H9 (cell line): ENCODE measurements around the gene TMEM98. TPM values are rescaled to one million over a fixed set of nuclear protein-coding genes. Genes with fewer than 3 reads are reported as not detected.
"Not testable (repeated sequence)": the region's sequence is repeated elsewhere in the genome, so short reads cannot be mapped to it uniquely, and the experiment has no call there.

Source experiments
- DNase-seq: peaks from one replicate; pipeline ENCODE4 v3.0.0-alpha.2; 2017
- H2AFZ ChIP-seq: one replicate; pipeline ENCODE4 v1.6.1; 2013; ENCODE audit warnings: mild to moderate bottlenecking, low read length, control low read depth, moderate library complexity
- H2AK5ac ChIP-seq: 2 replicates; pipeline ENCODE4 v1.6.1; 2013; ENCODE audit warnings: low read length, control low read depth, mixed read lengths; ENCODE audit not compliant: insufficient read length
- H2BK120ac ChIP-seq: one replicate; pipeline ENCODE4 v1.6.1; 2013; ENCODE audit warnings: low read depth, mild to moderate bottlenecking, low read length, control low read depth, inconsistent platforms; ENCODE audit not compliant: poor library complexity, severe bottlenecking
- H2BK12ac ChIP-seq: 2 replicates; pipeline ENCODE4 v1.6.1; 2013; ENCODE audit warnings: low read length, control low read depth, mixed read lengths, low read depth; ENCODE audit not compliant: insufficient read length
- H2BK15ac ChIP-seq: 2 replicates; pipeline ENCODE4 v1.6.1; 2013; ENCODE audit warnings: low read depth, low read length, control low read depth
- H2BK20ac ChIP-seq: one replicate; pipeline ENCODE4 v1.6.1; 2013; ENCODE audit warnings: low read depth, mild to moderate bottlenecking, low read length, control low read depth, inconsistent platforms; ENCODE audit not compliant: poor library complexity, severe bottlenecking
- H2BK5ac ChIP-seq: 2 replicates; pipeline ENCODE4 v1.6.1; 2013; ENCODE audit warnings: low read length, control low read depth, mixed read lengths; ENCODE audit not compliant: insufficient read length
- H3K14ac ChIP-seq: 2 replicates; pipeline ENCODE4 v1.6.1; 2013; ENCODE audit warnings: low read length, control low read depth; ENCODE audit not compliant: insufficient read depth
- H3K18ac ChIP-seq: 2 replicates; pipeline ENCODE4 v1.6.1; 2013; ENCODE audit warnings: low read depth, mild to moderate bottlenecking, mixed read lengths, low read length, control low read depth; ENCODE audit not compliant: insufficient read length
- H3K23ac ChIP-seq: 2 replicates; pipeline ENCODE4 v1.6.1; 2013; ENCODE audit warnings: low read length, control low read depth, mixed read lengths, low read depth; ENCODE audit not compliant: insufficient read length
- H3K23me2 ChIP-seq: 2 replicates; pipeline ENCODE4 v1.6.1; 2013; ENCODE audit warnings: low read depth, mild to moderate bottlenecking, mixed read lengths, low read length, control low read depth; ENCODE audit not compliant: insufficient read length, poor library complexity, severe bottlenecking
- H3K27ac ChIP-seq: 2 replicates; pipeline ENCODE4 v1.5.1; 2013; ENCODE audit warnings: low read length, control low read depth, mixed read lengths, low read depth; ENCODE audit not compliant: insufficient read length
- H3K27me3 ChIP-seq: 2 replicates; pipeline ENCODE4 v1.6.1; 2013; ENCODE audit warnings: low read length, control low read depth, inconsistent platforms; ENCODE audit not compliant: insufficient read depth
- H3K4ac ChIP-seq: 2 replicates; pipeline ENCODE4 v1.6.1; 2013; ENCODE audit warnings: low read depth, mild to moderate bottlenecking, control low read depth, inconsistent platforms, low read length, moderate library complexity
- H3K4me1 ChIP-seq: 2 replicates; pipeline ENCODE4 v1.6.1; 2013; ENCODE audit warnings: low read length, control low read depth, inconsistent platforms; ENCODE audit not compliant: insufficient read depth
- H3K4me2 ChIP-seq: 2 replicates; pipeline ENCODE4 v1.6.1; 2013; ENCODE audit warnings: low read length, control low read depth, mixed read lengths; ENCODE audit not compliant: insufficient read length, insufficient read depth
- H3K56ac ChIP-seq: 2 replicates; pipeline ENCODE4 v1.6.1; 2013; ENCODE audit warnings: low read depth, mild to moderate bottlenecking, mixed read lengths, low read length, control low read depth; ENCODE audit not compliant: insufficient read length
- H3K79me1 ChIP-seq: 2 replicates; pipeline ENCODE4 v1.6.1; 2013; ENCODE audit warnings: low read depth, mild to moderate bottlenecking, moderate library complexity, low read length, control low read depth, inconsistent platforms; ENCODE audit not compliant: insufficient read depth, poor library complexity, severe bottlenecking
- H3K79me2 ChIP-seq: 2 replicates; pipeline ENCODE4 v1.6.1; 2013; ENCODE audit warnings: low read length, control low read depth, inconsistent platforms; ENCODE audit not compliant: insufficient read depth
- H3K9ac ChIP-seq: 2 replicates; pipeline ENCODE4 v1.6.1; 2013; ENCODE audit warnings: low read length, control low read depth, mixed read lengths; ENCODE audit not compliant: insufficient read length; ENCODE audit errors: extremely low read depth
- H3K9me3 ChIP-seq: one replicate; pipeline ENCODE4 v1.6.1; 2013; ENCODE audit warnings: low read depth, low read length, inconsistent platforms; ENCODE audit not compliant: control insufficient read depth
- H3T11ph ChIP-seq: one replicate; pipeline ENCODE4 v1.6.1; 2013; ENCODE audit warnings: mild to moderate bottlenecking, low read length, control low read depth, inconsistent platforms
- H4K20me1 ChIP-seq: one replicate; pipeline ENCODE4 v1.6.1; 2013; ENCODE audit not compliant: control insufficient read depth, insufficient read length, insufficient read depth
- H4K5ac ChIP-seq: 2 replicates; pipeline ENCODE4 v1.6.1; 2013; ENCODE audit warnings: low read depth, mild to moderate bottlenecking, mixed read lengths, low read length, control low read depth; ENCODE audit not compliant: insufficient read length
- H4K8ac ChIP-seq: replicated peaks from 2 replicates; pipeline ENCODE4 v1.6.1; 2013; ENCODE audit warnings: low read length, control low read depth, mixed read lengths, low read depth; ENCODE audit not compliant: insufficient read length
- H4K91ac ChIP-seq: 2 replicates; pipeline ENCODE4 v1.6.1; 2013; ENCODE audit warnings: low read depth, mild to moderate bottlenecking, moderate library complexity, mixed read lengths, low read length, control low read depth; ENCODE audit not compliant: insufficient read length
- H3K27ac Mint-ChIP-seq, 3 experiments: 2 replicates in 2 of 3; 3 replicates in 1 of 3; pipeline ENCODE4 v1.8.0; 2020 to 2021; ENCODE audit warnings: mixed read lengths in 3 of 3, mild to moderate bottlenecking in 1 of 3, moderate library complexity in 1 of 3
- H3K27me3 Mint-ChIP-seq: 2 replicates; pipeline ENCODE4 v1.8.0; 2021; ENCODE audit warnings: low read depth, mild to moderate bottlenecking, moderate library complexity, mixed read lengths
- H3K36me3 Mint-ChIP-seq, 3 experiments: 2 replicates in 2 of 3; 3 replicates in 1 of 3; pipeline ENCODE4 v1.8.0; 2020 to 2021; ENCODE audit warnings: low read depth in 3 of 3, mixed read lengths in 3 of 3; ENCODE audit not compliant: insufficient read depth in 1 of 3
- H3K4me1 Mint-ChIP-seq, 2 experiments: 2 replicates each; pipeline ENCODE4 v1.8.0; 2020; ENCODE audit warnings: mixed read lengths in 2 of 2
- H3K4me3 Mint-ChIP-seq, 2 experiments: 2 replicates in 1 of 2; 3 replicates in 1 of 2; pipeline ENCODE4 v1.8.0; 2020 to 2021; ENCODE audit warnings: mild to moderate bottlenecking in 2 of 2, mixed read lengths in 2 of 2, moderate library complexity in 1 of 2
- H3K9me3 Mint-ChIP-seq, 2 experiments: 2 replicates in 1 of 2; 3 replicates in 1 of 2; pipeline ENCODE4 v1.8.0; 2020; ENCODE audit warnings: mild to moderate bottlenecking in 2 of 2, mixed read lengths in 2 of 2, moderate library complexity in 1 of 2
- WGBS: extraction: QIAGEN DNeasy Blood & Tissue Kit; methylation state at CpG from one replicate; pipeline ENCODE4 v1.1.7; 2013; ENCODE audit warnings: missing lambda C conversion rate, low lambda C conversion rate, mixed read lengths; ENCODE audit not compliant: insufficient read length; ENCODE audit errors: extremely low coverage; 5-methylcytosine and 5-hydroxymethylcytosine counted together
- total RNA-seq: library from RNA; stranded (reverse); gene quantifications from 2 replicates; pipeline ENCODE4 v1.2.1, GENCODE V29; 2021
- TF ChIP-seq, protein P1 (sequence below): fragments of 200-600 bp; sonication (generic); conservative IDR thresholded peaks from 3 replicates; pipeline ENCODE4 v1.8.0; 2021; ENCODE audit warnings: antibody characterized with exemption, mild to moderate bottlenecking

TMEM98 gene
- total RNA-seq, 1 experiment from 2014 or later = 78.4 TPM

DNA sequence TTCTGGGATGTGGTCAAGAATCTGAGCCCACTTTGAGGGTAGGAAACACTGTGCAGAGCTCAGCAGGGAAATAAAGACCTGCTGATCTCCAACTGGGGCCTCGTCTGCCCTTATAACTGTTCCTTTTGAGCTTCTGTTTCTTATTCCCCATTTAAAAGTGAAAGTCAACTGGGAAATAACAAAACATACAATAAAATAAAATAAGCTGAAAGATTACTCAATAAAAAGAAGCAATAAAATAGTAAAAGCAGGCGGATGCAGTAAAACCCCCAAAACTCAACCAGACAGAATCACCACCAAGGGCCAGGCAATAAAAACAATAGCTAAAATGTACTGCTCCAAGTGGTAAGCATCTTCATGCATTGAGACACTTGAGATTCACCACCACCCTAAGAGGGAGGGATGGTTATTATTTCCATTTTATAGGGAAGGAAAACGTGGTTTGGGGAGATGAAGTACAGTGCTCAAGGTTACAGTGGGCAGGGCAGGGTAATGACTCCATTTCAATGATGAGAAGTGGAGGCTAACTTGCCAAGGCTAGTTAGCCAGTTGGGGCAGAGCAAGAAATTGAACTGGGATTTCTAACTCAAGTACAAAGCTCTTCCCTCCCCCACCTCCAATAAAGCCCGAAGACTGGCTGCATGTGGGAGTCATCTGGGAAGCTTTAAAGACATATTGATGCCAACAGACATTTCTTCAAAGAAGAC, 57.2 kb downstream of the TMEM98 start:
- H3K56ac ChIP-seq = no peak overlapping the region
- H3T11ph ChIP-seq = no peak overlapping the region
- H3K36me3 Mint-ChIP-seq = peaks cover 6 to 17% (median 8%) of the 10 kb centered on the region in 3 experiments; a peak in 5 of 7 replicates
- H3K18ac ChIP-seq = no peak overlapping the region
- no peak overlapping the region for H2BK12ac ChIP-seq
- no peak overlapping the region for H3K4ac ChIP-seq
- no peaks in the 10 kb centered on the region for H3K4me1 Mint-ChIP-seq
- H3K9me3 Mint-ChIP-seq = peaks cover 44 to 49% of the 10 kb centered on the region in 2 experiments
- no peaks in the 10 kb centered on the region for H3K4me1 ChIP-seq
- no peaks in the 10 kb centered on the region for H3K79me1 ChIP-seq
- no peak overlapping the region for H3K4me2 ChIP-seq
- H3K27me3 Mint-ChIP-seq = peaks cover 11% of the 10 kb centered on the region
- no peaks in the 10 kb centered on the region for H3K27me3 ChIP-seq
- H3K23ac ChIP-seq = no peak overlapping the region
- H4K20me1 ChIP-seq = no peaks in the 10 kb centered on the region
- WGBS = no CpG with 5 or more reads among the region's 4 CpGs
- H4K5ac ChIP-seq = no peak overlapping the region
- H3K27ac ChIP-seq = no peak overlapping the region
- no peak for DNase-seq
- H2BK120ac ChIP-seq = no peak overlapping the region
- no peak overlapping the region for H2BK15ac ChIP-seq
- H3K4me3 Mint-ChIP-seq = no peak overlapping the region
- TF ChIP-seq, protein P1, sequence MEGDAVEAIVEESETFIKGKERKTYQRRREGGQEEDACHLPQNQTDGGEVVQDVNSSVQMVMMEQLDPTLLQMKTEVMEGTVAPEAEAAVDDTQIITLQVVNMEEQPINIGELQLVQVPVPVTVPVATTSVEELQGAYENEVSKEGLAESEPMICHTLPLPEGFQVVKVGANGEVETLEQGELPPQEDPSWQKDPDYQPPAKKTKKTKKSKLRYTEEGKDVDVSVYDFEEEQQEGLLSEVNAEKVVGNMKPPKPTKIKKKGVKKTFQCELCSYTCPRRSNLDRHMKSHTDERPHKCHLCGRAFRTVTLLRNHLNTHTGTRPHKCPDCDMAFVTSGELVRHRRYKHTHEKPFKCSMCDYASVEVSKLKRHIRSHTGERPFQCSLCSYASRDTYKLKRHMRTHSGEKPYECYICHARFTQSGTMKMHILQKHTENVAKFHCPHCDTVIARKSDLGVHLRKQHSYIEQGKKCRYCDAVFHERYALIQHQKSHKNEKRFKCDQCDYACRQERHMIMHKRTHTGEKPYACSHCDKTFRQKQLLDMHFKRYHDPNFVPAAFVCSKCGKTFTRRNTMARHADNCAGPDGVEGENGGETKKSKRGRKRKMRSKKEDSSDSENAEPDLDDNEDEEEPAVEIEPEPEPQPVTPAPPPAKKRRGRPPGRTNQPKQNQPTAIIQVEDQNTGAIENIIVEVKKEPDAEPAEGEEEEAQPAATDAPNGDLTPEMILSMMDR = no peak
- peak overlapping the region in 1 of 3 experiments; percentile 37; a peak in 1 of 7 replicates for H3K27ac Mint-ChIP-seq
- H4K8ac ChIP-seq = no peak overlapping the region
- no peak overlapping the region for H3K14ac ChIP-seq
- H3K23me2 ChIP-seq = no peaks in the 10 kb centered on the region
- no peak overlapping the region for H4K91ac ChIP-seq
- H2AK5ac ChIP-seq = no peak overlapping the region
- no peak overlapping the region for H3K9ac ChIP-seq
- peaks cover 9% of the 10 kb centered on the region for H3K9me3 ChIP-seq
- no peak overlapping the region for H2BK20ac ChIP-seq
- H3K79me2 ChIP-seq = no peaks in the 10 kb centered on the region
- H2AFZ ChIP-seq = no peak overlapping the region
- H2BK5ac ChIP-seq = no peak overlapping the region

DNA sequence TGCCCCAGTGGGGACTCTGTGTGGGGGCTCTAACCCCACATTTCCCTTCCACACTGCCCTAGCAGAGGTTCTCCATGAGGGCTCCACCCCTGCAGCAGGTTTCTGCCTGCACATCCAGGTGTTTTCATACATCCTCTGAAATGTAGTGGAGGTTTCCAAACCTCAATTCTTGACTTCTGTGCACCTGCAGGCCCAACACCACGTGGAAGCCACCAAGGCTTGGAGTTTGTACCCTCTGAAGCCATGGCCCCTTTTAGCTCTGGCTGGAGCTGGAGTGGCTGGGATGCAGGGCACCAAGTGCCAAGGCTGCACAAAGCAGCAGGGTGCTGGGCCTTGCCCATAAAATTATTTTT, 59.5 kb downstream of the TMEM98 start:
- H3K27ac Mint-ChIP-seq, H2BK12ac ChIP-seq, H2BK120ac ChIP-seq, H3K4me1 ChIP-seq, H3K9me3 ChIP-seq, H3K27ac ChIP-seq, H3K14ac ChIP-seq, H4K20me1 ChIP-seq, H3T11ph ChIP-seq, H3K4ac ChIP-seq, H3K23me2 ChIP-seq, H3K18ac ChIP-seq, H2BK15ac ChIP-seq, H3K4me3 Mint-ChIP-seq, H2BK20ac ChIP-seq, H3K23ac ChIP-seq, H3K56ac ChIP-seq, H4K5ac ChIP-seq, H4K91ac ChIP-seq, H3K79me2 ChIP-seq, H3K27me3 ChIP-seq, H3K79me1 ChIP-seq, H3K4me2 ChIP-seq, H3K9ac ChIP-seq, H2BK5ac ChIP-seq, DNase-seq, H2AFZ ChIP-seq, H3K4me1 Mint-ChIP-seq, H4K8ac ChIP-seq, H2AK5ac ChIP-seq: not testable (repeated sequence)
- WGBS = no CpG with 5 or more reads among the region's 1 CpG
- peaks cover 29 to 34% of the 10 kb centered on the region in 2 experiments for H3K9me3 Mint-ChIP-seq
- peaks cover 14% of the 10 kb centered on the region for H3K27me3 Mint-ChIP-seq
- H3K36me3 Mint-ChIP-seq = peaks cover under 1 to 12% (median 2%) of the 10 kb centered on the region in 3 experiments; a peak in 4 of 7 replicates
